Activated T-cell treated with anti-CD3 and anti-CD28 coated beads, Interleukin-2, amount 50 U/mL, for 72 hours (primary cell): Measurements from ENCODE around the gene CD247. TPM values are rescaled to one million over a fixed set of nuclear protein-coding genes. Genes with fewer than 3 reads are reported as not detected.
A peak's percentile ranks its signal among the peaks of the same experiment; 100 is the strongest.

Experiments used
- ATAC-seq, 2 donors: fragments of 150-1000 bp; cut with Tn5 transposase; replicated peaks in 1 of 2; 2 replicates each; pipeline ENCODE4 v1.10.0; 2021; ENCODE audit warnings: moderate library complexity in 2 of 2, mild to moderate bottlenecking in 1 of 2
- DNase-seq, 2 donors: peaks; one replicate each; pipeline ENCODE4 v3.0.0; 2021 to 2022; ENCODE audit warnings: mixed read lengths in 1 of 2
- H3K27ac Mint-ChIP-seq: one replicate; pipeline ENCODE4 v1.8.0; 2022; ENCODE audit warnings: mild to moderate bottlenecking, moderate library complexity, mixed read lengths
- H3K27me3 Mint-ChIP-seq: one replicate; pipeline ENCODE4 v1.8.0; 2022; ENCODE audit warnings: low read depth, mixed read lengths
- H3K36me3 Mint-ChIP-seq, 2 donors: one replicate each; pipeline ENCODE4 v1.8.0; 2022; ENCODE audit warnings: mixed read lengths in 2 of 2, mild to moderate bottlenecking in 1 of 2; ENCODE audit not compliant: insufficient read depth in 2 of 2
- H3K4me1 Mint-ChIP-seq: one replicate; pipeline ENCODE4 v1.8.0; 2022; ENCODE audit warnings: low read depth, mixed read lengths
- H3K4me3 Mint-ChIP-seq, 2 donors: one replicate each; pipeline ENCODE4 v1.8.0; 2022; ENCODE audit warnings: mild to moderate bottlenecking in 2 of 2, mixed read lengths in 2 of 2, moderate library complexity in 2 of 2
- H3K9me3 Mint-ChIP-seq, 2 donors: one replicate each; pipeline ENCODE4 v1.8.0; 2022; ENCODE audit warnings: mixed read lengths in 2 of 2
- total RNA-seq, 2 donors: library from RNA; stranded (reverse); gene quantifications; one replicate each; pipeline ENCODE4 v1.2.3, GENCODE V29; 2022

CD247 gene
- total RNA-seq, 2 donors from 2014 or later = 160 to 178 TPM

DNA sequence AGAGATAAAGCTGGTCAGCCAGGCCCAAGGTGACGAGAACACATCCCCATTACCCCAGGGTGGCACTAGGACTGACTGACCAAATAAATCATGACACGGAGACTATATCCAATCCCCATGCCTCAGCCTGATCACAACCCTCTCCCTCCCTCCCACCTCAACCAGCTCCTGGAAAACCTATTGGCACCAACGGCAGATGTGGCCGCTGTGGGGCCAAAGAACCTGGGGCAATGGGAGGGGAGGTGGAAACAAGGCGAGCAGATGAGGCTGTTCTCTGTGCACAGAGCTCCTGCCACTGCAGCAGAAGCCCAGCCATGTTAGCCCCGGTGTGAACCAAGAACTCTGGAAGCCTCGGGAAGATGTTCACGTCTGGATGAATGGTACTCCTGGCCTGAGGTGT is 77.6 kb downstream of the CD247 start:
- ATAC-seq = no peak
- Mint-ChIP-seq H3K36me3 (peaks cover 10 to 24% of the 10 kb centered on the region in 2 donors), H3K27me3 (no peaks in the 10 kb centered on the region), H3K27ac (peak overlapping the region; percentile 27), H3K4me1 (peaks cover 86% of the 10 kb centered on the region), H3K9me3 (no peaks in the 10 kb centered on the region), H3K4me3 (no peak overlapping the region)
- no peak for DNase-seq

DNA sequence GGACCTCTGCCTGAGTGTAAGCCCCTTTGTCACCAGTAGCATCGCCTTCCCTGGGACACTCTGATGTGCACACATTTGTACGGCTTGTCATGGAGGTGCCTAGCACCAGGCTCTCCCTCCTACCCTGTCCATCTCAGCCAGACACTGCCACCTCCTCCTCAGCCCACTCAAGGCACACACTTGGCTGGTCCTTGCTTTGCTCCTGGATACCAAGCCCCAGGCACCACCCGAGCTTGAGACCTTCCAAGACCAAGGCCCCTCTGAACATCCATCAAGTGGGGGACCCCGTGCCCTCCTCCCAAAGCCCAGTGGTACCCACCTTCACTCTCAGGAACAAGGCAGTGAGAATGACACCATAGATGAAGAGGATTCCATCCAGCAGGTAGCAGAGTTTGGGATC is 78.0 kb downstream of the CD247 start:
- DNase-seq (no peak), ATAC-seq (no peak)
- no peaks in the 10 kb centered on the region for H3K9me3 Mint-ChIP-seq
- H3K27ac Mint-ChIP-seq = peak overlapping the region; percentile 27
- peaks cover 85% of the 10 kb centered on the region for H3K4me1 Mint-ChIP-seq
- H3K4me3 Mint-ChIP-seq = peak overlapping the region; percentile 52 to 63
- H3K27me3 Mint-ChIP-seq = no peaks in the 10 kb centered on the region
- peaks cover 10 to 26% of the 10 kb centered on the region in 2 donors for H3K36me3 Mint-ChIP-seq

DNA sequence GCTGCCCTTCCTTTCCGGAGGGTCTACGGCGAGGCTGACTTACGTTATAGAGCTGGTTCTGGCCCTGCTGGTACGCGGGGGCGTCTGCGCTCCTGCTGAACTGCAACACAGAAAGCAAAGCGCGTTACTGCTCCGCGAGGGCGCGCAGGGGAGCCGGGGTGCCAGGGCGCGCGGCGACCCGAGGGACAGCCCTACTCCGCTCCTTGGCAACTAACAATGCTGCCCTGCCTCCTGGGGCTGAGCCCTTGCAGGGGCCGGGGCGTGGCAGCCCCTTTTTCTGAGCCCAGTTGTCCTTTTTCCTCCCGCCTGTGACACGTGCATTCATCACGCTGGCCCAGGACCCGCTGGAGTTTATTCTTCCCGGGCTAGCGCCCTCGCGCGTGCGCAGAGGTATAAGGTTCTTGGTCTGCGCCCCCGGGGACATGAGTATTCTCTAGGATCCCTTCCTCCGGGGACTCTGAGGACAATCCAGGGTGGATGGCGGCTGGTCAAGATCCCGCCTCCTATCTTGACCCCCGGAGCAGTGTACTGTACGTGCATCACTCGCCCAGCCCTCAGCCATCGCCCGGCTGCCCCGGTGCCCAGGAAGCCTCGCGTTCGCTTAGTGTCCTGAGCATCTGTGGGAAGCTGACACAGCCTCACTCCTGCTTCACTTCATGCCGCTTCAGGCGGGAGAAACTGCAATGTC is 78.9 kb downstream of the CD247 start:
- H3K36me3 Mint-ChIP-seq = peaks cover 10 to 28% of the 10 kb centered on the region in 2 donors
- H3K27ac Mint-ChIP-seq = peak overlapping the region; percentile 32
- H3K4me3 Mint-ChIP-seq = peak overlapping the region; percentile 52 to 63
- H3K4me1 Mint-ChIP-seq = peaks cover 81% of the 10 kb centered on the region
- H3K27me3 Mint-ChIP-seq = no peaks in the 10 kb centered on the region
- no peaks in the 10 kb centered on the region for H3K9me3 Mint-ChIP-seq
- DNase-seq (peak in 1 of 2 donors; percentile 42), ATAC-seq (peak; percentile 20 to 25)

DNA sequence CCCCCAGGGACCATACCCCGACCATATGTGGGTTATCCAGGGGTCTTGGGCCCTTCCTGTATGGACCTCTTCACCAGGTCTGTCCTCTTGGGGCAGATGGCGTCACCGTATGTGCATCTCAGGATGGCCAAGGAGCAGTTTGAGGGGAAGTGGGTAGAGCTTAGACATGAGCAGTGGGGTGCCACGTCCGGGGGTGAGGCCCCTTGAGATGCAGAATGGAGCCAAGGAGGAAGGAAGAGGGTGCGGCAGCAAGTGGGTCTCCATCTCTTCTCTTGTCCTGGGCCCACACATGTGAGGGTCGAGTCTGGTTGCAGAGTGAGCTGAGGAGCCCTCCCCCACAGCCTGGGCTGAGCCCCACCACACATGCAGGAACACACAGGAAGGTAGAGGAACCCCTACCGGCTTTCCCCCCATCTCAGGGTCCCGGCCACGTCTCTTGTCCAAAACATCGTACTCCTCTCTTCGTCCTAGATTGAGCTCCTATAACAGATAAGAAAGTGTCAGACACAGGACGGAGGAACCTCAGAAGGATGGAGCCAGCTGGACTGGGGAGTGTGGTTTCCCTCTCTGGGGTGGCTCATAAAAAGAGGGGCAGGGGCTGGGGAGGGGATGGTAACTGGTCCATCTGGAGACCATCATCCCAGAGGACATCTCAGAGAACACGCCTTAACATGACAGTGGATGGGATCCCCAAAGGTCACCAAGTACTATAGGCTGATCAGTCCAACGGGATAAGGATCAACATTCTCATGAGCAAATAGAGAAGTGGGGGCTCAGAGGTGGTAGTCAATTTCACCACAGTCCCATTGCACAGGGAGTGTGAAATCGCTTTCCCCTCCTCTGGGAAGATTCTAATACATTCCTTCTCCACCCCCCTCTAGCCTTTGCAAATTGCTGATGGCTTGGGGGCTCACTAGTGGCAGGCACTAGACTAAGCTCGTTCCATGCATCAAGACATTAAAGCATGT is 79.9 kb downstream of the CD247 start:
- H3K9me3 Mint-ChIP-seq = no peaks in the 10 kb centered on the region
- no peaks in the 10 kb centered on the region for H3K27me3 Mint-ChIP-seq
- DNase-seq (no peak), ATAC-seq (no peak)
- peaks cover 76% of the 10 kb centered on the region for H3K4me1 Mint-ChIP-seq
- H3K36me3 Mint-ChIP-seq = peaks cover 10 to 28% of the 10 kb centered on the region in 2 donors
- H3K27ac Mint-ChIP-seq = peak overlapping the region; percentile 88
- H3K4me3 Mint-ChIP-seq = peak overlapping the region; percentile 17 to 52

DNA sequence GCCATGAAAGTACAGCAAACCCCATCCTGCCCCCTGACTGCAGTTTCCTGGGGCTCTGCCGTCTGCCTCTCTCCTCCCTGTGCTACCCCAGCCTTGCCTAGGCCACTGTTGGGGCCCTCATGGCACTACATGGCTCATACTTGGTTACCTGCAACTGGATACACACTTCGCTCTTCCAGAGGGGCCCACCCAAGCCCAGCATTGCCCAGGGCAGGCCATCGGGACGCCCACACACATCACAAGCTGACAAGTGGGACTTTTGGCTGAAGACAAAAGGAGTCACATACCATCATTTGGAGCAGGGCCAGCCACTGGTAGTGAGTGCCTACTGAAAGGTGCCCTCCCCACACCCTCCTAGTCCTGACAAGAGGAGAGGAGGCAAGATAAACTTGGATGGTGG is 82.8 kb downstream of the CD247 start:
- no peaks in the 10 kb centered on the region for H3K27me3 Mint-ChIP-seq

DNA sequence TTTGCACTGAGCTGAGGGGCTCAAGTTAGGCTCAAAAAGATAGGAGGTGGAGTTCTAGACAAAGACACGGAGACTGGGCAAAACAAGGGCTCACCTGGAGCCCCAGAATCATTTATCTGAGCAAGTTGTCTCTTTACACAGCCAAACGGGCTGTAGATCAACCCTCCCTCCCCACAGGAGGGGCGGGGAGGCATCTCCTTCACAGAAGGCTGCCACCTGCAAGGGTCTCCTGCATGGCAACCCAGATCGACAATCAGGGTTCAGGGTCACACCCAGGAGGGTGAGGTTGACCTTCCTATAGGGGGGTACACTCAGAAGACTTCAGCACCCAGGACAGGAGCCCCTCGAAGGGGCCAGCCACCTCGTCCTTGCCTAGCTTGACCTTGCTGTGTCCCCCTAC is 84.0 kb downstream of the CD247 start:
- Mint-ChIP-seq H3K4me1 (peaks cover 49% of the 10 kb centered on the region), H3K9me3 (no peaks in the 10 kb centered on the region), H3K27me3 (no peaks in the 10 kb centered on the region), H3K36me3 (peaks cover 11 to 23% of the 10 kb centered on the region in 2 donors), H3K4me3 (no peak overlapping the region), H3K27ac (no peak overlapping the region)
- DNase-seq (no peak), ATAC-seq (no peak)

More for the DNA sequence above, 82.8 kb downstream of the CD247 start:
- Mint-ChIP-seq H3K9me3 (no peaks in the 10 kb centered on the region), H3K4me3 (no peak overlapping the region), H3K36me3 (peaks cover 13 to 30% of the 10 kb centered on the region in 2 donors), H3K4me1 (peaks cover 54% of the 10 kb centered on the region), H3K27ac (peak overlapping the region; percentile 70)
- ATAC-seq = no peak
- no peak for DNase-seq

DNA sequence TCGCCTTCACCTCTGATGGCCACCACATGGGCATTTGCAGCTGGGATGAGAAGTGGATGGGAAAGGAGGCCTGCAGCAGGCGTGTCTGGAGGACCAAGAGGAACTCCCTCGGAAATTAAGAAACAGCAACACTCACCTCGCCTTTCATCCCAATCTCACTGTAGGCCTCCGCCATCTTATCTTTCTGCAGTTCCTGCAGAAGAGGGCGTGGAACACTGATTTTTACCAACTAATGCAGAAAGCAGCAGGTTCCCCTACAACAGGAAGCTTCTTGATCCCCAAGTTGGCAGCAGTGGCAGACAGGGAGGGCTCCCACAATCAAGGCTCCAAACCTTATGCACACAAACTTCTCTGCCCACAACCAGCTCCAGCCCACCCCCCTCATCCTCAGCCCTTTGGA is 84.4 kb downstream of the CD247 start:
- Mint-ChIP-seq H3K27ac (peak overlapping the region; percentile 46), H3K27me3 (no peaks in the 10 kb centered on the region), H3K9me3 (no peaks in the 10 kb centered on the region), H3K4me3 (no peak overlapping the region), H3K4me1 (peaks cover 45% of the 10 kb centered on the region), H3K36me3 (peaks cover 11 to 21% of the 10 kb centered on the region in 2 donors)
- DNase-seq = no peak
- ATAC-seq = no peak

DNA sequence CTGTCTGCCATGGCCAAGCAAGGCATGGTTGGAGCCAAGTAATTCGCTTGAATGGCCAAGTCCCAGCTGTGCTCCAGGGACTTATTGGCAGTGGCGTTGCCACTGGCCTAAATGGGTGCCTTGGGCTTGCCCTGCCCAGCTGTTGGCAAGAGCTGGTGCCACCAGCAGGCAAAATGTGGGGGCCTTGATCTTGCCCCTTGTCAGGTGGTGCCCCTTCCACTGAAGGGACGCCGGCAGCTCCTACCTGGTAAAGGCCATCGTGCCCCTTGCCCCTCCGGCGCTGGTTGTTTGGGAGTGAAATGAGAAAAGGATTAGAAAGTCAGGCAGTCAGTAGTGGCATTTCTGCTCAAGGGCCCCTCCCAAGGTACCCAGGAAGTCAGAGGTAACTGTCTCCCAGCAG is 85.5 kb downstream of the CD247 start:
- H3K36me3 Mint-ChIP-seq = peaks cover 6 to 14% of the 10 kb centered on the region in 2 donors
- no peak overlapping the region for H3K4me3 Mint-ChIP-seq
- H3K27me3 Mint-ChIP-seq = no peaks in the 10 kb centered on the region
- DNase-seq = no peak
- H3K27ac Mint-ChIP-seq = peak overlapping the region; percentile 67
- H3K9me3 Mint-ChIP-seq = no peaks in the 10 kb centered on the region
- ATAC-seq = no peak
- peaks cover 38% of the 10 kb centered on the region for H3K4me1 Mint-ChIP-seq

DNA sequence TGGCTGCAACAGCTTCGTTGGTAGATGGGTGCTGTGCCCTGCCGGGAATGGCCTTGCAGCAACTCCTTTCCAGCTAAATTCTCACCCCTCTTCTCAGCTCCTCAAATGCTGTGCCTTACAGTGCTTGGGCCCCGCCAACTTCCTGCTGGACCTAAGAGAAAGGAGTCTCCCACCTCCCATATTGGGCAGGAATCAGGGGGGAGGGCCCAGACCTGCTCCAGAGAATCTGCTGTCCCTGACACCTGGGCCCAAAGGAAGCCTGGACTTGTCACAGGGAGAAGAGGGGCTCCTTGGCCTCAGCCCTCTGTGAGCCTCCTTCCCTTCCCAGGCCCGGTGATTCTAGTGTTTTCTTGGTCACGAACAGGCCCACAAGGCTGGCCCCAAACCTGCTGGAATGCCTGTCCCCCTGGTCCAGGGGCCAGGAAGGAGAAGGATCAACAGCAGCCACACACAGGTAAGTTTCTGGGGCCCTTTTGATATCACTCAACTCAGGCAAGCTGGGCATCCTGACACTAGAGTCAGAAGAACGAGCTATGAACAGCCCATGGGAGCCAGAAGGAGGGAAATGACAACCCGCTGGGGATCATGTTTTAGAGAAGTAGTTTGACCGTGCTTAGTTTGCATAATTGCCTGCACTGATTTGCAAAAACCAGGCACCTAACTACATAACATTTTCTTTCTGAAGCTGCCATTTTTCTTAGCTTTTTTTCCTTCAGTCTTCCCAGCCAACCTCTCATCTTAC is 86.2 kb downstream of the CD247 start:
- peak in 1 of 2 donors; percentile 8 for ATAC-seq
- H3K27me3 Mint-ChIP-seq = no peaks in the 10 kb centered on the region
- H3K4me1 Mint-ChIP-seq = peaks cover 33% of the 10 kb centered on the region
- no peaks in the 10 kb centered on the region for H3K9me3 Mint-ChIP-seq
- DNase-seq = no peak
- peak overlapping the region; percentile 67 for H3K27ac Mint-ChIP-seq
- peaks cover 4 to 14% of the 10 kb centered on the region in 2 donors for H3K36me3 Mint-ChIP-seq
- no peak overlapping the region for H3K4me3 Mint-ChIP-seq

DNA sequence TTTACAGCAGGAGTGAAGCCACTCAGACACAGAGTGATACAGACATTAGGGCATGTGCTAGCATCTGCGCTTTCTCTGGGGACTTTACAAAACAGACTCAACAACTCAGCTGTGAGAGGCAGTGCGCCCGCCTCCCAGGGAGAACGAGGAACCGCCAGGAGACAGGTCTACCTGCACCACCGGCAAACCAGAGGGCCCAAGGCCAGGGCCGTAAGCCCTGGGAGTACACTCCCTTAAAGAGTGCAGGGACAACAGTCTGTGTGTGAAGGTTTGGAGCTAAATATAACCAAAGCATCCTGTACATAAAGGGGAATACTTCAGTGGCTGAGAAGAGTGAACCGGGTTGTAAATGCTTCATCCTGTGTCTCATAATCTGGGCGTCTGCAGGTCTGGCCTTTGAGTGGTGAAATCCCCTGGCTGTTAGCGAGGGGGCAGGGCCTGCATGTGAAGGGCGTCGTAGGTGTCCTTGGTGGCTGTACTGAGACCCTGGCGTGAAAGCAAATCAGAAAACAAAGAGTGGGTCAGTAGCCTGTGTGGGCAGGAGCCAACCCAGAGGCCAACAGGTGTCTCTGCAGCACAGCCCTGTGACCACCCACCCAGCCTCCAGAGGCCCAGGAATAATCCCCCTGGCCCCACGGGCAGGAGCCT is 86.9 kb downstream of the CD247 start:
- Mint-ChIP-seq H3K4me3 (no peak overlapping the region), H3K4me1 (peaks cover 26% of the 10 kb centered on the region), H3K9me3 (no peaks in the 10 kb centered on the region), H3K36me3 (peaks cover 4 to 12% of the 10 kb centered on the region in 2 donors), H3K27me3 (no peaks in the 10 kb centered on the region), H3K27ac (peak overlapping the region; percentile 81)
- ATAC-seq = peak; percentile 22
- DNase-seq = no peak

DNA sequence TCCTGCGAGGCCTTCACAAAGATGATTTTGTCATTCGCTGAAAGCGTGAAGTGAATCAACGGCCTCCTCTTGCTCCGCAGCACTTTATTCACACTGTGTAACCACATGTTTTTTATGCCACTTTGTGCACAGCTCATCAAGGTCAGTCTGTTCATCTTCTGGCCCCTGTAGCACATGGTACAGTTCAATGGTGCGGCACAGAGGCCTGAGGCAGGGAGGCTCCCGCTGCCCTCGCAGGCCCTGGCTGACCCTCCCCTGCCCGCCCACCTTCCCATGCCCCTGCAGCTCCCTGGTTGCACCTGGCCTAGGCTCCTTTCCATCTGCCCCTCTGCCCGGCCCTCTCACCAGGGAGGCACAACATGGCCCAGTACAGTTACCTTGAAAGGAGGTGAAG is 87.5 kb downstream of the CD247 start:
- H3K9me3 Mint-ChIP-seq = no peaks in the 10 kb centered on the region
- peaks cover 2 to 8% of the 10 kb centered on the region in 2 donors for H3K36me3 Mint-ChIP-seq
- H3K27ac Mint-ChIP-seq = peak overlapping the region; percentile 88
- H3K4me1 Mint-ChIP-seq = peaks cover 20% of the 10 kb centered on the region
- no peak overlapping the region for H3K4me3 Mint-ChIP-seq
- no peaks in the 10 kb centered on the region for H3K27me3 Mint-ChIP-seq
- DNase-seq (no peak), ATAC-seq (peak; percentile 26 to 29)

DNA sequence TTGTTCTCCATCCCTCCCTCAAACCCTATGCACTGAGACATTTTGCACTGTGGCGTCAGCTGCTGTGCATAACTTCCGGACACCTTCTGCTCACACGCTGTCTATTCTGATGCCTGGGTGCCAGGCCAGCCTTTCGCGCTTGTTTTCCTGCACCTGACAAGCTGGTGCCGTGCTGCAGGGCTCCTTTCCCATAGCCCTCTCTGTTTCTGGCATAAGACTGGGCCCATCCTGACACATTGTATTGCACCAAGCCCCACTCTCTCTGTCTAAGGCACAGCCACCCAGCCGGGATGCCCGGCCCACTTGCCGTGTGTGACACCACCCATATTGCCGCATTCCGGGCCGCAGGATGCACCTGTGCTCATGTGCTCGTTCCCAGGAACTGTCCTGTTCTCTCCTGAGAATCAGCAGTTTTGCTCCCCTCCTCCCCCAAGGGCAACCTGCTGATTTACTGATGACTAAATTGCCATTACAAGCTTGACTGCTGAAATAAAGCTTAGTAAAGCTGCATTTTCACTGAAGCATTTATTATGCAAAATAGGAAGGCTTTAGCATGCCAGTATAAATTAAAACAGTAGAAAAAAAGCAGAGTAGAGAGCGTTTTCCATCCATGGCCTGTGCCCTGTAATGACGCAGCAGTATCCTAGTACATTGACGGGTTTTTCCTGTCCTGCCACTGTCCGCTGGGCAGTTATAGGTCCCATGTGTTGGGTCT is 88.0 kb downstream of the CD247 start:
- ATAC-seq (no peak), DNase-seq (no peak)
- Mint-ChIP-seq H3K4me3 (no peak overlapping the region), H3K27ac (peak overlapping the region; percentile 88), H3K27me3 (no peaks in the 10 kb centered on the region), H3K36me3 (peaks cover 2 to 5% of the 10 kb centered on the region in 2 donors), H3K4me1 (peaks cover 16% of the 10 kb centered on the region), H3K9me3 (no peaks in the 10 kb centered on the region)
